Neuronal stem cell (in vitro differentiated cells): ENCODE measurements around the gene SOCS6.
A peak's percentile ranks its signal among the peaks of the same experiment; 100 is the strongest.

ENCODE experiments used
- DNase-seq: peaks from one replicate; pipeline ENCODE4 v3.0.0-alpha.2; 2013; ENCODE audit warnings: low spot score
- H2AFZ ChIP-seq: one replicate; pipeline ENCODE4 v1.6.1; 2013; ENCODE audit warnings: mild to moderate bottlenecking, low read length, inconsistent platforms
- H2AK5ac ChIP-seq: 2 replicates; pipeline ENCODE4 v1.6.1; 2013; ENCODE audit warnings: low read depth, mild to moderate bottlenecking, inconsistent platforms, low read length, moderate library complexity, mixed read lengths
- H2BK120ac ChIP-seq: 2 replicates; pipeline ENCODE4 v1.6.1; 2013; ENCODE audit warnings: low read depth, mild to moderate bottlenecking, inconsistent platforms, low read length, moderate library complexity, mixed read lengths
- H2BK12ac ChIP-seq: one replicate; pipeline ENCODE4 v1.6.1; 2013; ENCODE audit warnings: low read length, inconsistent platforms
- H2BK15ac ChIP-seq: 2 replicates; pipeline ENCODE4 v1.6.1; 2013; ENCODE audit warnings: mild to moderate bottlenecking, low read length, inconsistent platforms, mixed read lengths
- H2BK5ac ChIP-seq: one replicate; pipeline ENCODE4 v1.6.1; 2013; ENCODE audit warnings: inconsistent platforms, mild to moderate bottlenecking, low read length, moderate library complexity
- H3K14ac ChIP-seq: one replicate; pipeline ENCODE4 v1.6.1; 2013; ENCODE audit warnings: low read length, inconsistent platforms
- H3K18ac ChIP-seq: 2 replicates; pipeline ENCODE4 v1.6.1; 2013; ENCODE audit warnings: low read length, inconsistent platforms
- H3K23ac ChIP-seq: 2 replicates; pipeline ENCODE4 v1.6.1; 2013; ENCODE audit warnings: low read depth, mild to moderate bottlenecking, mixed read lengths, low read length, inconsistent platforms; ENCODE audit not compliant: poor library complexity
- H3K27ac ChIP-seq: replicated peaks from 3 replicates; pipeline ENCODE4 v1.5.1; 2013; ENCODE audit warnings: low read length, inconsistent platforms
- H3K27me3 ChIP-seq, 3 experiments: 2 replicates each; pipeline ENCODE4 v1.6.1; 2013; ENCODE audit warnings: low read length in 3 of 3, mild to moderate bottlenecking in 2 of 3, inconsistent platforms in 1 of 3, low read depth in 1 of 3, mixed read lengths in 1 of 3, moderate library complexity in 1 of 3; ENCODE audit not compliant: control insufficient read depth in 3 of 3, insufficient read depth in 3 of 3
- H3K36me3 ChIP-seq, 2 donors: replicated peaks in 1 of 2; 2 replicates each; pipeline ENCODE4 v1.6.1; 2013; ENCODE audit warnings: low read length in 2 of 2; ENCODE audit not compliant: control insufficient read depth in 2 of 2, insufficient read depth in 2 of 2
- H3K4ac ChIP-seq: 2 replicates; pipeline ENCODE4 v1.6.1; 2013; ENCODE audit warnings: inconsistent platforms, mild to moderate bottlenecking, low read length, moderate library complexity
- H3K4me1 ChIP-seq, 2 donors: 1 replicate in 1 of 2; 2 replicates in 1 of 2; pipeline ENCODE4 v1.6.1; 2013; ENCODE audit warnings: low read length in 2 of 2, low read depth in 1 of 2; ENCODE audit not compliant: control insufficient read depth in 2 of 2, insufficient read depth in 1 of 2
- H3K4me2 ChIP-seq: one replicate; pipeline ENCODE4 v1.6.1; 2013; ENCODE audit warnings: mild to moderate bottlenecking, low read length, inconsistent platforms; ENCODE audit not compliant: insufficient read depth, poor library complexity, severe bottlenecking
- H3K4me3 ChIP-seq, 2 donors: 2 replicates each; pipeline ENCODE4 v1.5.1; 2013; ENCODE audit warnings: low read length in 2 of 2, mild to moderate bottlenecking in 2 of 2, inconsistent platforms in 1 of 2, moderate library complexity in 1 of 2
- H3K79me1 ChIP-seq: one replicate; pipeline ENCODE4 v1.6.1; 2013; ENCODE audit warnings: low read depth, mild to moderate bottlenecking, inconsistent platforms, low read length, moderate library complexity
- H3K9ac ChIP-seq: one replicate; pipeline ENCODE4 v1.6.1; 2013; ENCODE audit warnings: mild to moderate bottlenecking, low read depth, low read length, inconsistent platforms; ENCODE audit not compliant: poor library complexity
- H3K9me3 ChIP-seq, 2 donors: replicated peaks in 1 of 2; 2 replicates each; pipeline versions ENCODE3 to v1.6.1; 2013; ENCODE audit warnings: low read length in 2 of 2, mild to moderate bottlenecking in 2 of 2, inconsistent platforms in 1 of 2, low read depth in 1 of 2, mixed read lengths in 1 of 2, moderate library complexity in 1 of 2; ENCODE audit not compliant: control insufficient read depth in 2 of 2, insufficient read depth in 1 of 2
- H4K8ac ChIP-seq: one replicate; pipeline ENCODE4 v1.6.1; 2013; ENCODE audit warnings: low read depth, mild to moderate bottlenecking, inconsistent platforms, low read length, moderate library complexity
- H4K91ac ChIP-seq: one replicate; pipeline ENCODE4 v1.6.1; 2013; ENCODE audit warnings: low read length, low read depth, mild to moderate bottlenecking, inconsistent platforms; ENCODE audit not compliant: poor library complexity
- WGBS, 2 donors: extraction: QIAGEN DNeasy Blood & Tissue Kit; methylation state at CpG; one replicate each; pipeline ENCODE4 v1.1.7; 2013; ENCODE audit warnings: missing lambda C conversion rate in 2 of 2, mixed read lengths in 1 of 2; ENCODE audit not compliant: insufficient read length in 2 of 2, insufficient replicate concordance in 1 of 2; ENCODE audit errors: extremely low coverage in 2 of 2; 5-methylcytosine and 5-hydroxymethylcytosine counted together

SOCS6 gene

DNA sequence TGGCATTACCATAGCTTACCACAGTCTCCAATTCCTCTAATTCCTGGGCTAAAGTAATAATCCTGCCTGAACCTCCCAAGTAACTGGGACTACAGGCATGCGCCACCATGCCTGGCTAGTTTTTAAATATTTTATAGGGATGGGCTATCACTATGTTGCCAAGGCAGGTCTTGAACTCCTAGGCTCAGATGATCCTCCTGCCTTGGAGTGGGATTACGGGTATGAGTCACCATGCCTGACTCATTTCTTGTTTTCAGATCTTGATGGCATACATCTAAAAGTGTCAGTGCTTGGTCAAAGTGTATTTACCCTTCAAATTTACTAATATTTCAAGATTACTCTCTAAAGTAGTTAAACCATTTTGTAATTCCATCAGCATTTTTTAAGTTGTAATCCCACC is 9.4 kb upstream of the SOCS6 start:
- Histone ChIP-seq H3K9ac (no peak overlapping the region), H2BK120ac (no peak overlapping the region), H2AFZ (no peak overlapping the region), H3K79me1 (no peaks in the 10 kb centered on the region), H3K27ac (no peak overlapping the region), H4K91ac (no peak overlapping the region), H3K27me3 (no peaks in the 10 kb centered on the region), H2BK15ac (no peak overlapping the region), H3K4me3 (no peak overlapping the region), H3K4ac (no peak overlapping the region), H3K4me1 (no peaks in the 10 kb centered on the region), H2AK5ac (no peak overlapping the region), H2BK5ac (no peak overlapping the region), H3K18ac (no peak overlapping the region), H3K23ac (no peak overlapping the region), H2BK12ac (no peak overlapping the region), H3K14ac (no peak overlapping the region), H3K9me3 (peaks cover 0 to 2% of the 10 kb centered on the region in 2 donors), H3K4me2 (no peak overlapping the region), H3K36me3 (no peaks in the 10 kb centered on the region), H4K8ac (no peak overlapping the region)
- no CpG with 5 or more reads among the region's 2 CpGs for WGBS, 2 donors
- DNase-seq = no peak

GRCh38 chr18:70280007-70280925 is 8.6 kb upstream of the SOCS6 start:
- no peak for DNase-seq
- H3K4ac ChIP-seq = no peak overlapping the region
- H3K18ac ChIP-seq = no peak overlapping the region
- no peak overlapping the region for H3K9ac ChIP-seq
- no peak overlapping the region for H2BK5ac ChIP-seq
- peaks cover 0 to 2% of the 10 kb centered on the region in 2 donors for H3K9me3 ChIP-seq
- no peak overlapping the region for H3K27ac ChIP-seq
- no peak overlapping the region for H2AK5ac ChIP-seq
- H2BK12ac ChIP-seq = no peak overlapping the region
- H3K4me2 ChIP-seq = no peak overlapping the region
- H3K4me3 ChIP-seq = no peak overlapping the region
- WGBS, 2 donors = no CpG with 5 or more reads among the region's 5 CpGs
- H2AFZ ChIP-seq = no peak overlapping the region
- no peaks in the 10 kb centered on the region for H3K36me3 ChIP-seq
- H3K27me3 ChIP-seq = no peaks in the 10 kb centered on the region
- H3K23ac ChIP-seq = no peak overlapping the region
- H2BK15ac ChIP-seq = no peak overlapping the region
- no peak overlapping the region for H4K8ac ChIP-seq
- no peak overlapping the region for H2BK120ac ChIP-seq
- H3K14ac ChIP-seq = no peak overlapping the region
- no peaks in the 10 kb centered on the region for H3K79me1 ChIP-seq
- H3K4me1 ChIP-seq = no peaks in the 10 kb centered on the region
- H4K91ac ChIP-seq = no peak overlapping the region

DNA sequence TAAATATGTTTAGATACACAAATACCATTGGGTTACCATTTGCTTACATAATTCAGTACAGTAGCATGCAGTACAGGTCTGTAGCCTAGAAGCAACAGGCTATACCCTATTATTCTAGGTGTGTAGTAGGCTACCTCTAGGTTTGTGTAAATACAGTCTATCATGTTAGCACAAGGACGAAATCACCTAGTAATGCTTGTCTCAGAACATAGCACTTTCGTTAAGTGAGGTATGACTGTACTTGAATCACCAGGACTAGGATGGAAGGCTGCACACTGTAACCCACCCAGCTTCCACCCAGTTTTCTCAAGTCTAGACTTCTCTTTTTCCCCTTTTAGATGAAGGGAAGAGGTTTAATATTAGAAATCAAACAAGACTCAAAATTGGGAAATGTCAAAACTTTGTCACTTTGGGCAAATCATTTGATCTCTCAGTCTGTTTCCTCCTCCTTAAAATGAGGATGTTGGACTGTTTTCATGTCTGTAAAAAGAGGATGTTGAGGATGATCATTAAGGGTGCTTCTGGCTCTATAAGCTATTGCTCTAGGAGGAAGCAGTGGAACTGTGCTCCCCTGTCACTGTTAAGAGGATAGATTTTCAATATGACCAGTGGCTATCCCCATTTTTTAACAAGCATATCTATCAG is 3.7 kb upstream of the SOCS6 start:
- H3K9me3 ChIP-seq = no peaks in the 10 kb centered on the region
- no peak overlapping the region for H4K91ac ChIP-seq
- no peak overlapping the region for H3K18ac ChIP-seq
- H3K4me2 ChIP-seq = no peak overlapping the region
- H3K4me3 ChIP-seq = no peak overlapping the region
- H3K14ac ChIP-seq = no peak overlapping the region
- H3K23ac ChIP-seq = no peak overlapping the region
- no peak overlapping the region for H2BK120ac ChIP-seq
- no peak for DNase-seq
- H2BK5ac ChIP-seq = no peak overlapping the region
- no peak overlapping the region for H3K27ac ChIP-seq
- H2BK15ac ChIP-seq = no peak overlapping the region
- no peaks in the 10 kb centered on the region for H3K4me1 ChIP-seq
- H3K9ac ChIP-seq = no peak overlapping the region
- H3K36me3 ChIP-seq = no peaks in the 10 kb centered on the region
- no CpG with 5 or more reads among the region's 2 CpGs for WGBS, 2 donors
- no peak overlapping the region for H2AK5ac ChIP-seq
- no peak overlapping the region for H2AFZ ChIP-seq
- no peak overlapping the region for H4K8ac ChIP-seq
- H3K79me1 ChIP-seq = no peaks in the 10 kb centered on the region
- peaks cover 0 to 17% (median 0%) of the 10 kb centered on the region in 3 experiments for H3K27me3 ChIP-seq
- no peak overlapping the region for H2BK12ac ChIP-seq
- H3K4ac ChIP-seq = no peak overlapping the region

DNA sequence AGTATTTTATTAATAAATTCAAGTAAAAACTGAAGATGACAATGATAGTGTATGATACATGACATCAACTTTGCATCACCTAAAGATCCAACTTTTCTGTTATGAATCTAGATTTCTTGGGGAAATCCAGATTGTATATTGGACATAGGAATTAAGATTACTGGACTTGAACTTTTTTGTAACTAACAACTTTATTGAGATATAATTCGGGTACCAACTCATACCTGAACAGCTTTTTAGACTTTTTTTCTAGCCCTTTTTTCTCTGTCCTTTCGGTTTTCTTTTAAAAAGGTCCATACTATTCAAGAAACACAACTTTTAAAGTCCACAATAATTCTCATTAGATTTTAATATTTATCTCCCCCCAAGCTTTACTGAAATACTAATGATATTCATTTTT is 1.1 kb upstream of the SOCS6 start:
- H3K4me1 ChIP-seq = peaks cover 2 to 6% of the 10 kb centered on the region in 2 donors
- H3K9ac ChIP-seq = no peak overlapping the region
- H2AFZ ChIP-seq = peak overlapping the region; percentile 99
- H2AK5ac ChIP-seq = no peak overlapping the region
- peak overlapping the region in 1 of 2 donors; percentile 96 for H3K4me3 ChIP-seq
- H2BK12ac ChIP-seq = no peak overlapping the region
- H3K79me1 ChIP-seq = peaks cover 2% of the 10 kb centered on the region
- no peak overlapping the region for H3K23ac ChIP-seq
- no peak overlapping the region for H3K18ac ChIP-seq
- no peak overlapping the region for H2BK5ac ChIP-seq
- H3K14ac ChIP-seq = no peak overlapping the region
- no peak for DNase-seq
- no peak overlapping the region for H2BK15ac ChIP-seq
- no CpG with 5 or more reads among the region's 2 CpGs for WGBS, 2 donors
- H3K4me2 ChIP-seq = no peak overlapping the region
- H3K36me3 ChIP-seq = peaks cover 0 to 10% of the 10 kb centered on the region in 2 donors
- peaks cover 0 to 17% (median 0%) of the 10 kb centered on the region in 3 experiments for H3K27me3 ChIP-seq
- no peak overlapping the region for H4K8ac ChIP-seq
- no peaks in the 10 kb centered on the region for H3K9me3 ChIP-seq
- H3K27ac ChIP-seq = no peak overlapping the region
- no peak overlapping the region for H3K4ac ChIP-seq
- no peak overlapping the region for H2BK120ac ChIP-seq
- H4K91ac ChIP-seq = no peak overlapping the region
